Hypothalamus (tissue), 51 donors: ENCODE measurements around the gene CLEC10A.
"Not testable (repeated sequence)": the region's sequence is repeated elsewhere in the genome, so short reads cannot be mapped to it uniquely, and the experiment has no call there.

Experiments
- DNase-seq, 51 donors: peaks; one replicate each; lab custom pipeline; 2025; lab: John Stamatoyannopoulos, UW

The CLEC10A gene

GRCh38 chr17:7079581-7080455 lies at the start of gene CLEC10A:
Gene CLEC10A (minus strand): TSS chr17:7080251. CDS start chr17:7078812, 1,439 bp downstream.
- DNase-seq = no peak

- DNase-seq = no peak
These were observed 49.3 kb upstream of the CLEC10A start for GRCh38 chr17:7129311-7129710.

- DNase-seq = no peak
These were observed 48.1 kb upstream of the CLEC10A start for GRCh38 chr17:7128160-7128559.

GRCh38 chr17:7127501-7127900 lies 47.5 kb upstream of the CLEC10A start:
- not testable (repeated sequence) for DNase-seq

GRCh38 chr17:7126386-7126785 lies 46.3 kb upstream of the CLEC10A start:
- not testable (repeated sequence) for DNase-seq

- no peak for DNase-seq
These were observed 44.9 kb upstream of the CLEC10A start for GRCh38 chr17:7124923-7125322.

GRCh38 chr17:7123844-7124243 lies 43.8 kb upstream of the CLEC10A start:
- no peak for DNase-seq

GRCh38 chr17:7122381-7122780 lies 42.3 kb upstream of the CLEC10A start:
- no peak for DNase-seq

- not testable (repeated sequence) for DNase-seq
These were observed 40.6 kb upstream of the CLEC10A start for GRCh38 chr17:7120635-7121034.

GRCh38 chr17:7120123-7120522 lies 40.1 kb upstream of the CLEC10A start:
- no peak for DNase-seq

- no peak for DNase-seq
These were observed 39.3 kb upstream of the CLEC10A start for GRCh38 chr17:7119314-7119713.

GRCh38 chr17:7114875-7115614 lies 35.0 kb upstream of the CLEC10A start:
- peak in 9 of 51 donors; percentile 6 to 46 (median 21) for DNase-seq

- DNase-seq = no peak
These were observed 34.3 kb upstream of the CLEC10A start, which contains the start of gene ASGR2 for GRCh38 chr17:7114241-7114874. Gene ASGR2 (minus strand): TSS chr17:7114822. CDS start chr17:7114240, 582 bp downstream.

- no peak for DNase-seq
These were observed 33.4 kb upstream of the CLEC10A start for GRCh38 chr17:7113273-7114071.

- DNase-seq = no peak
These were observed 32.6 kb upstream of the CLEC10A start for GRCh38 chr17:7112510-7113108.

GRCh38 chr17:7111784-7112509 lies 31.9 kb upstream of the CLEC10A start:
- DNase-seq = peak in 2 of 51 donors; percentile 14 to 15

- DNase-seq = no peak
These were observed 30.7 kb upstream of the CLEC10A start for GRCh38 chr17:7110617-7111306.
